GM18505 (cell line): ENCODE data around the gene MTG2.

ENCODE experiments used
- ATAC-seq: cut with Tn5 transposase; IDR thresholded peaks from one replicate; pipeline ENCODE4 v1.9.1; 2021; ENCODE audit not compliant: unreplicated experiment
- POLR2A ChIP-seq: IDR thresholded peaks from 4 replicates; pipeline ENCODE4 v1.6.1; 2011; ENCODE audit warnings: borderline replicate concordance; ENCODE audit not compliant: insufficient read depth, insufficient read length; ENCODE audit errors: extremely low read depth

The MTG2 gene

DNA sequence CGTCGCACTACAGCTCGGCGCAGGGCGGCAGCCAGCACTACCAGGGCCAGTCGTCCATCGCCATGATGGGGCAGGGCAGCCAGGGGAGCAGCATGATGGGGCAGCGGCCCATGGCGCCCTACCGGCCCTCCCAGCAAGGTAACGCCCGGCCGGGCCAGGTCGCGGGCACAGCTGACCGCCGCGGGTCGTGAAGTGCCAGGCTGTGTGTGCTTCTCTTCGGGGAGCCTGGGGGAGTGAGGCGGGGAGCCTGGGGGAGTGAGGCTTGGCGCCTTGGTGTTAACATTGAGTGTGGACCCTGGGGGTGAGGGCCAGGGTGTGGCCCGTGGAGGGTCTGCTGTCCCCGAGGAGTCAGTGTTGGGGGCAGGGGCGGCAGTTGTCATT lies 19.4 kb upstream of the MTG2 start:
- TF ChIP-seq POLR2A = no peak
- no peak for ATAC-seq

DNA sequence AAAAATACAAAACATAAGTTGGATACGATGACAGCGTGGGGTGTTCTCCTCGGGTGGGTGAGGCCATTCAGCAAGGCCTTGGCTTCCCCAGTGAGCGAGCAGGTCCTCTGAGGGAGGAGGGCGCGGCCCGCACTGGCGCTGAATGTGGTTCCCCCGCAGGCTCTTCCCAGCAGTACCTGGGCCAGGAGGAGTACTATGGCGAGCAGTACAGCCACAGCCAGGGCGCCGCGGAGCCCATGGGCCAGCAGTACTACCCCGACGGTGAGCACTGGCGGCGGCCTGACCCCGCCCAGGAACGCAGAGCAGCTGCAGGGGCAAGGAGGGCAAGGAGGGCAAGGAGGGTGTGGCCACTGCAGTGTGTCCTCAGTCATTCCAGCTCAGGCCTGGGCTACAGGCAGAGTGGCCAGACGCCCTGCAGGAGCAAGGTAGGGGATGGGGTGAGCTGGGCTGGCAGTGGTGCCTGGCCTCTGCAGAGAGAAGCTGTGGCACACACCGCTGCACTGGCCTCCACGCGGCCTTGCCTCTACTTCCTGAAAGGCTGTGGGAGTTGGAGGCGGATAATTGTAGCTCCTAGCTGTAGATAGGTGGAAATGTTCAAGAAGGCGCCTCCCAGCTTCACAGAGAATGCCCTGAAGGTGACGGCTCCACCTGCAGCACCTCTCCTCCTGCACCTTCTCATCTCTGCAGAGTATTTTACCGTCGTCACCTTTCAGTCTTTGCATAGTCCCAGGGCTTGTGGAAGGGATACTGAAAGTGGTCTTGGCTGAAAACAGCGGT lies 18.7 kb upstream of the MTG2 start:
- no peak for TF ChIP-seq POLR2A
- no peak for ATAC-seq

DNA sequence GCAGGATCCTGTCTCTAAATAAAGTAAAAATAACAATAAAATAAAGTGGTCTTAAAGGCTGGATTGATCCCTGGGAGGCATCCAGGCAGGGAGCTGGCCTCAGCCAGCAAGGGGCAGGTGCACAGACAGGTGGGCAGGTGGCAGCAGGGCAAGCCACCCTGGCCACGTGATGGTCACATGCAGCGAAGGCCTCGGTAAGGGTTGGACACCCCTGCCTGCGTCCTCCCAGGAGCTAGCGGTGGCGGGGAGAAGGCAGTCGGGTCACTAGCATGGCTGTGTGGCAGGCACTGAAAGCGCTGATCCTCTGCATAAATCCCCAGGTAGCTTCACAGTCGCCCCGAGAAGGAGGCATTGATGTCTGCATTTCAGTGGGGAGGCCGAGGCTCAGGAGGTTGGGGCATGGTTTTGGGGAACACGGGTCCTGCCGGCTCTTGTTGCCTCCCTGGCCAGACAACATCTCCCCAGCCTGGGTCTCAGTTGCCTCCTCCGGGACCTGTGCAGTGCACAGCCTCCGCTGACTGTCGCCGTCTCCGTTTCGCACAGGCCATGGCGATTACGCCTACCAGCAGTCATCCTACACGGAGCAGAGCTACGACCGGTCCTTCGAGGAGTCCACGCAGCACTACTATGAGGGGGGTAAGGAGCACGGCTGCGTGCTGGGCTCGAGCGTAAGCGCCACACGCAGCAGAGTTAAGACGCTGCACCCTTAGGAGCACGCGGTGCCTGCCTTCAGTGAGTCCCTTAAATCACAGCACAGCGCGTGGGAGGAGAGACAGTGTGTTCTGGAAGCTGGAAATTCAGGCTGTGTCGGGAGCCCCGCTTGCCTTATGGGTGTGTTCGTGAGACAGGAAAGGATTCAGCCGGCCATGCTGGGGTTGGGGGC lies 17.7 kb upstream of the MTG2 start:
- no peak for TF ChIP-seq POLR2A
- no peak for ATAC-seq

DNA sequence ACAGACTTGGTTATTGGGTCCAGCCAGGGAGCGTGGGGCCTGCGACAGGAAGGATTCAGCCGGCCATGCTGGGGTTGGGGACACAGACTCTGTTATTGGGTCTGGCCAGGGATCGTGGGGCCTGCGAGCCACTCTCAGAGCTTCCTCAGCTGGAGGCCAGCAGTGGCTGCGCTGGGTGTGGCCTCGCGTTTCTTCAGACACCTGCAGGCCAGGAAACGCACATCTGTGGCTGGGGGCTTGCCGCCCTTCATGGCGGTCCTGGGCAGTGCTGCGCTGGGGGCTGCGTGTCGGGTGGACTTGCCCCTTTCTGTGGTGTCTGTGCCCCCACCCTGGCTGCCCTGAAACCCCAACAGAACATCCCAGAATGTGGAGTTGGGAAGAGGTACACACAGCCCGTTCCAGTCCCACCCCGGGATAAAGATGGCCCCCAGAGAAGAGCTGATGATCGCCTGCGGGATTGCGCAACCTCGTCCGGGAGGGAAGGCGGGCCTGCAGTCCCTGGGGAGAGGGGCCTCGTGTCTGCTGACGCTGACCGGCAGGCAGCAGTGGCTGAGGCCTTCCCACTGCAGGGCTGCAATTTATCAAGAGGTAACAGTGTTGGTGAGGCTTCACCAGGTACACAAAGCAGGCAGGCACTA lies 16.9 kb upstream of the MTG2 start:
- ATAC-seq = no peak

DNA sequence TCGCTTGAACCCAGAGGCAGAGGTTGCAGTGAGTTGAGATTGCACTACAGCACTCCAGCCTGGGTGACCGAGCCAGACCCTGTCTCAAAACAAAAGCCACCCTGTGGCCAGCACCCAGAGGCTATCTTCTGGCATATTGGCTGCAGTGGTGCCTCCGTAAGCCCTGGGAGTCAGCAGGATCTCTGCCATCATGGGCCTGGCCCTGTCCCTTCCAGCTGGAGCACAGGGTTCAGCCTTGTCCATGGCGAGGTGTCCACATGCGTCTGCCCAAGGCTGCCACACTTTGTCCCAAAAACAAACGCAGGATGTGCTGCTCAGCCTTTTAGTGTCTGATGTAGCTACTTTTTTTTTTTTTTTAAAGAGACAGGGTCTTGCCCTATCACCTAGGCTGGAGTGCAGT lies 15.4 kb upstream of the MTG2 start:
- ATAC-seq = no peak
- no peak for TF ChIP-seq POLR2A

More for the DNA sequence above, 16.9 kb upstream of the MTG2 start:
- TF ChIP-seq POLR2A = no peak

DNA sequence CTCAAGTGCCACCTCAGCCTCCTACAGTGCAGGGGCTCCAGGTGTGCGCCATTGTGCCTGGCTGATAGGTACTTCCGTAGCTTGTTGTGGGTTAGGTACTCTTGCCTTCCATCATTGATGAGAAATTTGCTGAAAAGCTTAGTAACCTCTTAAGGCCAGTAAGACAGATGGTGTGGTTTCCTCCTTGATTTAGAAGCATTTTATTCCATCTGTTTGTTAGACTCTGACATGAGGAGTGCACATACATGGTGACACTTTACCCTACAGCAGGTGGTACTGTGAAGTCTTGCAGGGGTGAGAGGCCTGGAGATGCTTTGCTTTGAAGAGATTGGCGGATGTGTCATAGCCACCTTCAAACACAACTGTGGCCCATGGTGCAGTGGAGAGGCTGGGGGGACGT lies 14.8 kb upstream of the MTG2 start:
- TF ChIP-seq POLR2A = no peak
- ATAC-seq = no peak

DNA sequence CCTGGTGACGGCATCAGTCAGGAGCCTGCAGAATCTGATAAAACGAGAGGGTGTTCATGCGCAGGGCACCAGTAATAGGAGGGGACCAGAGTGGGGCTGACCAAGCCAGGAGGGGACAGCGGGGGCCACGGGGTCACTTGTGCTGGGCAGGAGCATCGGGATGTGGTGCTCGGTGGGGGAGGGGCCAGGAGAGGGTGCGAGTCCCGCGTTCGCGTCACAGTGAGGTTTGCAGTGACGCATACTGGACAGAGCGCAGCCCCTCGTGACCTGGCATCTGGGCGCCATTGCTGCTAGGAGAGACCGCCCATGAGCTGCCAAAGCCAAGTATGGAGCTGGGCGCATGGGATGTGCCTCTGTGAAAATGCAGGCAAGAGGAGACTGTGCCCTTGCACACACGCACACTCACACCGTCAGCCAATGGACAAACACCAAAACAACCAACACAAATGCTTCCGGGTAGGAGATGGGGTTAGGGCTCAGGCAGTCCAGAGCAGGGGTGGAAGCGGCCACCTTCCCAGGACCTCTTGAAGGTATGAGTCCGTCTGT lies 13.9 kb upstream of the MTG2 start:
- ATAC-seq = no peak
- TF ChIP-seq POLR2A = no peak

DNA sequence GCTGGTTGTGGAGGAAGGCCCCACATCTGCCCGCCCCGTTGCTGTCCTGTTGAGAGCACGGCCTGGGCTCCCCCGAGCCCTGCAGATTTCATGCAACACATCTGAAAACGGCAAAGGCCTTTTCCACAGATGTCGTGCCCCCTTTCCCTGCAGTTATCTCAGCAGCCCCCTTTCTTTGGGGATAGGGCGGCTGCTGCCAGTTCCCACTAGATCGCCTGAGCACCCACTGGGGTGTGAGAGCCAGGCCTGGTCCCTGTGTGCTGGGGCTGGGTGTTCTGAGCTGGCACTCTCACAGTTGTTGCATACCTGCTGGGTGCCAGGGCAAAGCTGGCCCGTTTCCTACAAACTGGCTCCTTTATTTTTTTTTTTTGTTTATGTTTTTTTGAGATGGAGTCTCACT lies 12.3 kb upstream of the MTG2 start:
- no peak for TF ChIP-seq POLR2A
- ATAC-seq = no peak

DNA sequence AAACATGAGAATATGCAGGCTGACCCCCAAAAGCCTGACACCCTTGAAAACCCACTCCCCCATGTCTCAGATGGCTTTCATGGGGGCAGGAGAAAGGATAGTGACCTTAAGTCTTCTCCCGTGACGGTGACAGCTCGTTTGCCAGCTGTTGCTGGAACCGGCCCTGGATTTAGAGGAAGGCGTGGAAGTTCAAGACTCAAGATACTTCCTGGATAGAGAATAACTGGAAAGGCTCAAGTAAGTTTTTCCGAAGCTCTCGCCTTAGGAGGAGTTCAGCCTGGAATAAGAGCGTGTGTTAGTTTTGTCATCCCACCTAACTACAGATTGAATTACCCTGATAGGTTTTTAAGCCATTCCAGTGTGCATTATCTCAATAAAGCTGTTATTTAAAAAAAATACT lies 11.6 kb upstream of the MTG2 start:
- ATAC-seq = no peak
- no peak for TF ChIP-seq POLR2A

DNA sequence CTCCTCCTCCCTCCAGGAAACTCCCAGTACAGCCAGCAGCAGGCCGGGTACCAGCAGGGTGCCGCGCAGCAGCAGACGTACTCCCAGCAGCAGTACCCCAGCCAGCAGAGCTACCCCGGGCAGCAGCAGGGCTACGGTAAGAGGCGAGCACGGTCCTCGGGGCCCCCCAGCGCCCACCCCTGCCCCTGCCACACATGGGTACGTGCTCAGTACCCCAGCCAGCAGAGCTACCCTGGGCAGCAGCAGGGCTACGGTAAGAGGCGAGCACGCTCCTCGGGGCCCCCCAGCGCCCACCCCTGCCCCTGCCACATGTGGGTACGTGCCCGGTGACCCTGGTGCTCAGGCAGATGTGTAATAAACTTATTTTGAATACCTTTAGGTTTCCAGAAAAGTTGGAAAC lies 10.2 kb upstream of the MTG2 start:
- ATAC-seq = no peak

DNA sequence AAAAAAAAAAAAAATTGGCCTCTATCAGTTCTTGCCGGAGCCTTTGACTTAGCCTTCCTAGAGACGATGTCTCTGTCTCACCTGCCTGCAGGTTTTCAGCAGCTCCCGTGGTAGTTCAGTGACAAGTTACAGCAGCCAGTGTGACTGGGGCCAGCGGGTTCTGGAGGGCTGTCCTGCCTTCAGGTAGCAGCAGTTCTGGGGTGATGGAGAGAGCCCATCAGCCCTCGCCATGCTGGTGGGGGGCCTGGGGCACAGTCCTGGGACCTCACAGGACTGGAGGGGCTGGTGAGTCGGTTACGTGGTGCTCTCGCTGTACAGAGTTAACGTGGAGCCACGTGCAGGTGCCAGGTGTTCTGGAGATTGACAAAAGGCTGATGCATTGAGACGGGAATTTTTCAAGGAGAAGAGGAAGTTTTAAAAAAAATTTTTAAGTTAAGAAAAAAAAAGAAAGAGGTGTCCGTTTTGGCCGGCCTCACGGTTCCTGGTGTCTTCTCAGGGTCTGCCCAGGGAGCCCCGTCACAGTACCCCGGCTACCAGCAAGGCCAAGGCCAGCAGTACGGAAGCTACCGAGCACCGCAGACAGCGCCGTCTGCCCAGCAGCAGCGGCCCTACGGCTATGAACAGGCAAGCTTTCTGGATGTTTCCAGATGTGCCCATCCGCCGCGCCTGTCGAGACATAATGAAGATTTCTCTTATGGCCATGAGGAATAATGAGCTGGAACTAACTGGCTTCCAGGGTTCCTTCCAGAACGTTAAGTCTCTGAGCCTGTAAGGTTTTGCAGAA lies 8.6 kb upstream of the MTG2 start:
- ATAC-seq = no peak
- TF ChIP-seq POLR2A = no peak

More for the DNA sequence above, 10.2 kb upstream of the MTG2 start:
- no peak for TF ChIP-seq POLR2A

DNA sequence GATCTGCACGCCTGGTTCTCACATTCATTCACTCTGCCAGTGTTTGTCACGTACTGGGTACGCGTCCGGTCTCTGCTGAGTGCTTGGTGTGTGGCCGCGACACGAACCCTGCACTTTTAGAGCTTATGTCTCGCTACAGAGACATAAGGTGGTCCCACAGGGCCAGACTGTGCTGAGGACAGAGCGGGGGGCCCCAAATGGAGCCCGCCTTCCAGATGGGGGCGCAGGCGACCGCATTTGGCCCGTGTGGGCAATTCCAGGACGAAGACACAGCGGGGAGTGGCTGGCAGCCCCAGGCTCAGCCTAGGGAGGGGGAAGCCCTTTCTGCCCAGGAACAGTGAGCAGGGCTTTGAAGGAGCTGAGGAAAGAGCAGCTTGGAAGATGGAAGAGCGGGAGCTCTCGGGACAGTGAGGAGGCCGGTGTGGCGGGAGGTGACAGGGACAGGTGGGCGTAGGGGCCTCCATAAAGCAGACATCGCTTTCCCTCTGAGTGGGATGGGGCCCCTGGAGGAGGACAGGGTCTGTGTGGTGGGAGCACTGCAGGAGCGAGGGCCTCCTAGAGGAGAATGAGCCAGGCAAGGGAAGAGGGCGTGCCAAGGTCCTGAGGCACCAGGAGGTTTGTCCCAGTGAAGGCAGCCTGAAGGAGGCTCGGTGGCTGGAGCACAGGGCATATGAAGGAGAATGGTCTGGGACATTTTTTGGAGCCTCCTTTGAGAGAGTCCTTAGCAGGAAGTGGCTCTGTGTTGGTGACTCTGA lies 7.8 kb upstream of the MTG2 start:
- ATAC-seq = no peak
- no peak for TF ChIP-seq POLR2A
